Activated T-helper 1 cell treated with anti-CD3 and anti-CD28 coated beads, Interleukin-12 subunit alpha, Interleukin-12 subunit beta, Interleukin-2, Interleukin-4 antibody, amounts not matched to agents 30 ng/mL and 10 ng/mL and 1 ng/mL, durations not matched to agents 14 hours and 24 hours and 36 hours (primary cell): ENCODE measurements around the gene PDPK1. TPM values are rescaled to one million over a fixed set of nuclear protein-coding genes. Genes with fewer than 3 reads are reported as not detected.

ENCODE experiments used
- DNase-seq: peaks from one replicate; pipeline ENCODE4 v3.0.0; 2021; ENCODE audit warnings: low spot score
- H3K27ac Mint-ChIP-seq: one replicate; pipeline ENCODE4 v1.8.0; 2021; ENCODE audit warnings: mild to moderate bottlenecking, mixed read lengths
- H3K27me3 Mint-ChIP-seq: one replicate; pipeline ENCODE4 v1.8.0; 2022; ENCODE audit warnings: mild to moderate bottlenecking, moderate library complexity, mixed read lengths; ENCODE audit not compliant: insufficient read depth
- H3K36me3 Mint-ChIP-seq: one replicate; pipeline ENCODE4 v1.8.0; 2021; ENCODE audit warnings: low read depth, mixed read lengths
- H3K4me1 Mint-ChIP-seq: one replicate; pipeline ENCODE4 v1.8.0; 2021; ENCODE audit warnings: low read depth, mixed read lengths
- H3K4me3 Mint-ChIP-seq: one replicate; pipeline ENCODE4 v1.8.0; 2021; ENCODE audit warnings: mild to moderate bottlenecking, moderate library complexity, mixed read lengths
- H3K9me3 Mint-ChIP-seq: one replicate; pipeline ENCODE4 v1.8.0; 2021; ENCODE audit warnings: mixed read lengths
- intact Hi-C: fragments of 100-400 bp; cut with micrococcal nuclease; formaldehyde crosslinking; loops from one replicate; pipeline ENCODE4 v1.15.1; 2024
- total RNA-seq: library from RNA; stranded (reverse); gene quantifications from 2 replicates; pipeline ENCODE4 v1.2.3, GENCODE V29; 2022

PDPK1 gene
- total RNA-seq: 50.8 and 60.2 TPM in 2 replicates

GRCh38 chr16:2537451-2538379 is at the start of gene PDPK1:
TSS of gene PDPK1 (plus strand) at chr16:2538021. CDS start at chr16:2538113, 92 bp downstream.
- peaks cover 8% of the 10 kb centered on the region for H3K36me3 Mint-ChIP-seq
- peaks cover 37% of the 10 kb centered on the region for H3K4me1 Mint-ChIP-seq
- peak; percentile 95 for DNase-seq
- no peaks in the 10 kb centered on the region for H3K9me3 Mint-ChIP-seq
- no peaks in the 10 kb centered on the region for H3K27me3 Mint-ChIP-seq
- H3K4me3 Mint-ChIP-seq: peak within 1 kb of the TSS; percentile 88
- intact Hi-C loops: loop anchor here (2.0 to 10.0 kb wide), 4 partner anchors 25 to 867 kb away; partner anchors contain the start of genes ATP6V0C, NUBP2, SPSB3 and ZNF174
- H3K27ac Mint-ChIP-seq: peak within 1 kb of the TSS; percentile 88

- H3K4me1 Mint-ChIP-seq: peaks cover 14% of the 10 kb centered on the region
- H3K27me3 Mint-ChIP-seq: no peaks in the 10 kb centered on the region
- no peak for DNase-seq
- intact Hi-C loops: loop anchor here (5.0 kb wide), 1 partner anchor 147 kb away; the partner anchor contains the start of gene ABCA3
- no peaks in the 10 kb centered on the region for H3K36me3 Mint-ChIP-seq
- H3K4me3 Mint-ChIP-seq: no peak overlapping the region
- H3K9me3 Mint-ChIP-seq: no peaks in the 10 kb centered on the region
- no peak overlapping the region for H3K27ac Mint-ChIP-seq
Measured at GRCh38 chr16:2489581-2489980, 48.2 kb upstream of the PDPK1 start.

DNA sequence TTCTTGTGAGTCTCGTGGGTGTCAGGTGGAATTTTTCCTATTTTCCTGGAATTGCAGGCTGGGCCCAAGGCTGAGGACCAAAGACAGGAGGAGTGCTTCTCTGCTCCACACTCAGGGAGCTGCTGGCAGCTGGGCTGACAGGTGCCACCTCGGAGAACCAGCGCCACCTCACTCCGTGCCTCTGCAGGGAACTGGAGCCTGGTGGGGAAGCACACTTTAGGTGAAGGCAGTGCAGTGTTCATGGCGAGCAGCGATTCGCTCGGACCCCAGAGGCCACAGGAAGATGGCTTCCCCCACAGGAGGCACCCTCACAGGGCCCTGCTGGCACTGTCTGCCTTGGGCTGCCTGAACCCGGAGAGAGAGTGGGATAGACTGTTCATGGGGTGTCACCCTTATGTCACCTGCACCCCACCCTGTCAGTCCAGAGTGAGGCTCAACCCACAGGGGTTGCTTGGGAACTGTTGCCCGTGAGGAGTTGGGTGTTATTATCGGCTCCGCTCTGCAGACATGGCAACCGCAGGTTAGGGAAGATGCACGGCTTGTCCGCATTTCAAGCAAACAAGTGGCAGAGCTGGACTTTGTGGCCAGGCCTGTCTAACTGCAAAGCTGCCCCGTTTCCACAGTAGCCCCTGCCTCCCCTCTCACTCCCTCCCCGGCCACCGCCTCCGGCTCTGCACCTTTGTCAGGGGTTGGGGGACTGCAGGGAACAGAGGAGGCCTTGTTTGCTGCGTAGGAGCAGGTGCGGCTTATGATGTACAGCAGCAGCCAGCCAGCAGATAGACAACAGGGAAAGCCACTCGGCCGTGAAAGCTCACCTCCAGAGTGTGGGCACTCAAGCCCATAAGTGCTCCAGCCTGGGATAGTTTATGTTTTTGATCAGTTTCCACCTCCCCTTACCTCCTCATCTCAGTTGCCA is 47.4 kb upstream of the PDPK1 start:
- H3K36me3 Mint-ChIP-seq: no peaks in the 10 kb centered on the region
- intact Hi-C loops: no loop called here
- H3K27ac Mint-ChIP-seq: no peak overlapping the region
- DNase-seq: no peak
- H3K4me3 Mint-ChIP-seq: no peak overlapping the region
- no peaks in the 10 kb centered on the region for H3K9me3 Mint-ChIP-seq
- H3K27me3 Mint-ChIP-seq: no peaks in the 10 kb centered on the region
- H3K4me1 Mint-ChIP-seq: peaks cover 14% of the 10 kb centered on the region

DNA sequence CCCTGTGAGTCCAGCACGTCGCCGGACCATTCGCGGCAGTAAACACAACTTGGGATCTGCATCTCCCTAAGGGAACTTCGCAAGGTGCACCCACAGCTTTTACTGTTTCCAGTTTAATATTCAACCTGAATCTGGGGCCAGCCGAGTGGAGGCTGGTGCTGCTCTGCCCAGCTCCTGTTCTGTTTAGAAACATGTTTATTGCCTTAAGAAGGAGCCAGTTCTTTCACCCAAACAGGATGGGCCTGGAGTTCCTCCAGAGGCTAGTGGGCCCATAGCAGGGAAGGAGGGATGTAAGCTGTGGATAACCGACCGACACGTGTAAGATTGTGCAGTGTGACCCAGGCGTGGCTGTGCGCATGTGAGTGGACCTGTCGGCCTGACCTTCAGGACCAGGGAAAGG is 45.5 kb upstream of the PDPK1 start:
- no peaks in the 10 kb centered on the region for H3K9me3 Mint-ChIP-seq
- intact Hi-C loops: no loop called here
- DNase-seq: no peak
- peaks cover 4% of the 10 kb centered on the region for H3K4me1 Mint-ChIP-seq
- H3K36me3 Mint-ChIP-seq: no peaks in the 10 kb centered on the region
- H3K27ac Mint-ChIP-seq: no peak overlapping the region
- H3K27me3 Mint-ChIP-seq: no peaks in the 10 kb centered on the region
- no peak overlapping the region for H3K4me3 Mint-ChIP-seq

DNA sequence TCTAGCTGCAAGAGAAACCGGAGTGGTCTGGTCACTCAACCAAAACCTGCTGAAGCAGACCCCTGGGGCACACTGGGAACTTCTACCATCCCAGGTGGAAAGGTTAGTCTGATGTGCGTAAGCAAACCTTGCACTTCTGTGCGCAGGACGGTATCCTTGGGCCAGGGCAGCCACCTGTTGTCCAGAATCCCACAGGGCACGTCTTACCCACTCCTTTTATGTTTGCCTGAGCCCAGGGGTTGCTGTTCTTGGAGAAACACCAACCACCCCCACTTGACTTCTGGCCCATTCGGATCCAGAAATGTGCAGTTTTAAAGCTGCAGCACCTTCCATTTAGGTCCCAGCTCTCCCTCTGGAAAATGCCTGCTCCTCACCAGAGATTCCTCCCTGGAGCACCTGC is 44.2 kb upstream of the PDPK1 start:
- Mint-ChIP-seq H3K36me3 (no peaks in the 10 kb centered on the region), H3K27me3 (no peaks in the 10 kb centered on the region), H3K4me3 (no peak overlapping the region), H3K4me1 (no peaks in the 10 kb centered on the region), H3K27ac (no peak overlapping the region), H3K9me3 (no peaks in the 10 kb centered on the region)
- no peak for DNase-seq
- intact Hi-C loops: no loop called here

DNA sequence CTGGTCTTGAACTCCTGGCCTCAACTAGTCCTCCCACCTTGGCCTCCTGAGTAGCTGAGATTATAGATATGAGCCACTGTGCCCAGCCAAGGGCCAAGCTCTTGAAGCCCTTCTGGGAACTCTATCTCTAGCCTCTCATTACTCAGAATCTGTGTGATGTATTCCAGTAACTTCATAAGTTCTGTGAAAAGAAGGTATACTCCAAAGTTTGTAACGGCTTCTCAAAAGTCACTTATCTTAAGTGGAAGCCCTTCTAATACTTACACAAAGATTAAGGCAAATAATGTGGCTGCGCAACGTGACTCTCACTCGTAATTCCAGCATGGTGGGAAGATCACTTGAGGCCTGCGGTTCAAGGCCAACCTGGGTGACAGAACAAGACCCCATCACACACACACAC is 43.2 kb upstream of the PDPK1 start:
- Mint-ChIP-seq H3K27me3 (no peaks in the 10 kb centered on the region), H3K4me1 (no peaks in the 10 kb centered on the region), H3K9me3 (no peaks in the 10 kb centered on the region), H3K27ac (no peak overlapping the region), H3K36me3 (no peaks in the 10 kb centered on the region), H3K4me3 (no peak overlapping the region)
- intact Hi-C loops: no loop called here
- no peak for DNase-seq

DNA sequence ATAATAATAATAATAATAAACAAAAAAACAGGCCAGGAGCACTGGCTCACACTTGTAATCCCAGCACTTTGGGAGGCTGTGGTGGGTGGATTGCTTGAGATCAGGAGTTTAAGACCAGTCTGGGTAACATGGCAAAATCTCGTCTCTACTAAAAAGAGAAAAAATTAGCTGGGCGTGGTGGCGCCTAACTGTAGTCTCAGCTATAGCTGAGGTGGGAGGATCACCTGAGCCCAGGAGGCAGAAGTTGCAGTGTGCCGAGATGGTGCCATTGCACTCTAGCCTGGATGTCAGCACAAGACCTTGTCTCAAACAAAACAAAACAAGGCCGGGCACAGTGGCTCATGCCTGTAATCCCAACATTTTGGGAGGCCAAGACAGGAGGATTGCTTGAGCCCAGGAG is 42.8 kb upstream of the PDPK1 start:
- no peak overlapping the region for H3K4me3 Mint-ChIP-seq
- no peaks in the 10 kb centered on the region for H3K4me1 Mint-ChIP-seq
- intact Hi-C loops: no loop called here
- H3K27me3 Mint-ChIP-seq: no peaks in the 10 kb centered on the region
- H3K27ac Mint-ChIP-seq: no peak overlapping the region
- H3K36me3 Mint-ChIP-seq: no peaks in the 10 kb centered on the region
- no peaks in the 10 kb centered on the region for H3K9me3 Mint-ChIP-seq
- no peak for DNase-seq

DNA sequence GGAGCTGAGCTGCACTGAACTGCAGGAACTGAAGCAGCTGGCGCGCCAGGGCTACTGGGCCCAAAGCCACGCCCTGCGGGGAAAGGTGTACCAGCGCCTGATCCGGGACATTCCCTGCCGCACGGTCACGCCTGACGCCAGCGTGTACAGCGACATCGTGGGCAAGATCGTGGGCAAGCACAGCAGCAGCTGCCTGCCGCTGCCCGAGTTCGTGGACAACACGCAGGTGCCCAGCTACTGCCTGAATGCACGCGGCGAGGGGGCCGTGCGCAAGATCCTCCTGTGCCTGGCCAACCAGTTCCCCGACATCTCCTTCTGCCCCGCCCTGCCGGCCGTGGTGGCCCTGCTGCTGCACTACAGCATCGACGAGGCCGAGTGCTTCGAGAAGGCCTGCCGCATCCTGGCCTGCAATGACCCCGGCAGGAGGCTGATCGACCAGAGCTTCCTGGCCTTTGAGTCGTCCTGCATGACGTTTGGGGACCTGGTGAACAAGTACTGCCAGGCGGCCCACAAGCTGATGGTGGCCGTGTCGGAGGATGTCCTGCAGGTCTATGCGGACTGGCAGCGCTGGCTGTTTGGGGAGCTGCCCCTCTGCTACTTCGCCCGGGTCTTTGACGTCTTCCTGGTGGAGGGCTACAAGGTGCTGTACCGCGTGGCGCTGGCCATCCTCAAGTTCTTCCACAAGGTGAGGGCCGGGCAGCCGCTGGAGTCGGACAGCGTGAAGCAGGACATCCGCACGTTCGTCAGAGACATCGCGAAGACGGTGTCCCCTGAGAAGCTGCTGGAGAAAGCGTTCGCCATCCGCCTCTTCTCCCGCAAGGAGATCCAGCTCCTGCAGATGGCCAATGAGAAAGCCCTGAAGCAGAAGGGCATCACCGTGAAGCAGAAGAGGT is 41.4 kb upstream of the PDPK1 start:
- H3K4me3 Mint-ChIP-seq: no peak overlapping the region
- intact Hi-C loops: no loop called here
- H3K27me3 Mint-ChIP-seq: no peaks in the 10 kb centered on the region
- DNase-seq: no peak
- no peaks in the 10 kb centered on the region for H3K9me3 Mint-ChIP-seq
- no peak overlapping the region for H3K27ac Mint-ChIP-seq
- no peaks in the 10 kb centered on the region for H3K36me3 Mint-ChIP-seq
- H3K4me1 Mint-ChIP-seq: no peaks in the 10 kb centered on the region

- intact Hi-C loops: no loop called here
- Mint-ChIP-seq H3K9me3 (no peaks in the 10 kb centered on the region), H3K4me1 (no peaks in the 10 kb centered on the region), H3K27me3 (no peaks in the 10 kb centered on the region), H3K4me3 (no peak overlapping the region), H3K27ac (no peak overlapping the region), H3K36me3 (no peaks in the 10 kb centered on the region)
- no peak for DNase-seq
Measured at GRCh38 chr16:2497116-2497630, 40.6 kb upstream of the PDPK1 start.

DNA sequence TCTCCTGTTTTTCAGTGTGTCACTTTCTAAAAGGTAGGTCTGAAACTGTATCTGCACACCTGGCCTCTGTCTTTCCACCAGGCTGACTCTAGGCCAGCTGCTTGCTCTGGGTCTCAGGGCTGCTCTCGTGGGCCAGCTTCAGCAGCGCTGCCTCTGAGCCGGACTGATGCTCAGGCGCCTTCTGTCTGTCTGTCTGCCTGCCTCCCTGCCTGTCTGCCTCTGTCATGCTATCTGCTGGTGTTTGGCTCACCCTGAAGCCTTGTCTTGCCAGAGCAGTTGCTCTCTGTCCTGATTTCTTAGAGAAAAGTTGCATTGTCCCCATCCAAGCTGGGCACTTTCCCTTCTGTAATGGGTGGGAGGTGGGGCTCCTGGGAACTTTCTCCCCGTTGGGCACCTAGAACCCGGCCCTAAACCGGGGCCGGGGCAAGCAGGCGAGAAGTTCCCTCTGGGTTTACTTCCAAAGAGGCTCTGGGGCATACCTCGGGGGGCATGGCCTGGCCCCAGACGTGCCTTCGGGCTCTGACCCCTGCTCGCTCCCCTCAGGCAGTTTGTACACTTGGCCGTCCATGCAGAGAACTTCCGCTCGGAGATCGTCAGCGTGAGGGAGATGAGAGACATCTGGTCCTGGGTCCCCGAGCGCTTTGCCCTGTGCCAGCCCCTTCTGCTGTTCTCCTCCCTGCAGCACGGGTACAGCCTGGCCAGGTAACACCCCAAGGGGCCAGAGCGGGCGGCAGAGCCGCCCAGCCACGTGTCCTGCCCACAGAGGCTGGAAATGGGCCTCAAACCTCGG is 39.9 kb upstream of the PDPK1 start:
- Mint-ChIP-seq H3K36me3 (no peaks in the 10 kb centered on the region), H3K27ac (no peak overlapping the region), H3K9me3 (no peaks in the 10 kb centered on the region), H3K4me1 (no peaks in the 10 kb centered on the region), H3K27me3 (no peaks in the 10 kb centered on the region), H3K4me3 (no peak overlapping the region)
- no peak for DNase-seq
- intact Hi-C loops: no loop called here

DNA sequence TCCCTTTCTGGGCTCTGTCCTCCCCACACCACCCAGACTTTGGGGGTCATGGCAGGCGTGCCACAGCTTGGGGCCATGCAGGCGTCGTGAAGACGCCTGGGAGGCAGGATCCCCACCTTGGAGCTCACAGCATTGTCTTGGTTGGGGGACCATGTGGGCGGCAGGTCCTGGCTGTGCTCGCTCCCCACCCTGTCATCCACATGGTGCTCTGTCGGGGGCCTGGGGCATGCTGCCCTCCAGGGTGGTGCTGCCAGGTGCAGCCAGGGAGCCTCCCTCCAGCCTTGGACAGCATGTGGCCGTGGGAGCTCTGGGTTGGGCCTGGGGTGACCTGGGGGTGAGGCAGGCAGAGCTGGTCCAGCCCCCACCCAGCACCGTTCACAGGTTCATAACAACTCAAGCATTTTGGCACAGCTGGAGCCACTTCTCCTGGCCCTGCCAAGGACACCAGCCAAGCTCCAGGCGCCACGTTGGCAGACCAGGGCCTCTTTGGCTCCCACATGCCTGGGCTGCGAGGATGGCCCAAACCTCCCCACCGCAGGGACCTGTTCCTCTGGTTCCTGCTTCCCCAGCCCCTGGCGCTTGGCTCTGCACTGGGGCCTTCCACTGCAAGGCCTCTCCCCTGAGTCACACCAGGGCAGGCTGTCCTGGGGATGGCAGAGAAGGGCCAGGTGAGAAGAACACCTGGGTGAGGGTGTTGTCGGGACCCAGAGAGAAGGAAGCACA is 39.1 kb upstream of the PDPK1 start:
- Mint-ChIP-seq H3K9me3 (no peaks in the 10 kb centered on the region), H3K4me1 (no peaks in the 10 kb centered on the region), H3K27ac (no peak overlapping the region), H3K27me3 (no peaks in the 10 kb centered on the region), H3K36me3 (no peaks in the 10 kb centered on the region), H3K4me3 (no peak overlapping the region)
- DNase-seq: no peak
- intact Hi-C loops: no loop called here
